NB4 (cell line): ENCODE results near the gene PTPN3.

Experiments
- CTCF ChIP-seq: IDR thresholded peaks from one replicate; pipeline ENCODE4 v1.5.1; 2012; ENCODE audit warnings: low read depth, low read length
- MAX ChIP-seq: IDR thresholded peaks from 2 replicates; pipeline ENCODE4 v1.6.1; 2011; ENCODE audit warnings: low read depth, low read length

- TF ChIP-seq CTCF: no peak
- no peak for TF ChIP-seq MAX
These were observed 11.5 kb upstream of the PTPN3 start for GRCh38 chr9:109509611-109510010.
